HK-2 (cell line): Measurements from ENCODE around the gene TGIF2.
A peak's percentile ranks its signal among the peaks of the same experiment; 100 is the strongest.

Source experiments
- DNase-seq: peaks from one replicate; pipeline ENCODE4 v3.0.0-alpha.2; 2018; ENCODE audit not compliant: unreplicated experiment

The TGIF2 gene

GRCh38 chr20:36573103-36573797, at the start of gene TGIF2:
Gene TGIF2, plus strand, starts transcription at chr20:36573597. Its CDS starts 5,178 bp downstream, at chr20:36578775.
- peak; percentile 96 for DNase-seq

- DNase-seq: no peak
Measured at GRCh38 chr20:36525620-36526365, 47.6 kb upstream of the TGIF2 start.

GRCh38 chr20:36526521-36527011, 46.8 kb upstream of the TGIF2 start:
- peak; percentile 49 for DNase-seq

GRCh38 chr20:36527331-36528125, 45.9 kb upstream of the TGIF2 start:
- no peak for DNase-seq

- no peak for DNase-seq
Measured at GRCh38 chr20:36528176-36528874, 45.1 kb upstream of the TGIF2 start.

GRCh38 chr20:36528875-36529417, 44.5 kb upstream of the TGIF2 start:
- no peak for DNase-seq

- no peak for DNase-seq
Measured at GRCh38 chr20:36532388-36532787, 41.0 kb upstream of the TGIF2 start.

GRCh38 chr20:36532822-36533221, 40.6 kb upstream of the TGIF2 start:
- DNase-seq: no peak

- no peak for DNase-seq
Measured at GRCh38 chr20:36538026-36538722, 35.2 kb upstream of the TGIF2 start.

- no peak for DNase-seq
Measured at GRCh38 chr20:36540551-36541211, 32.7 kb upstream of the TGIF2 start.

- peak; percentile 91 for DNase-seq
Measured at GRCh38 chr20:36541227-36541767, 32.1 kb upstream of the TGIF2 start, which contains the start of gene MYL9. Gene MYL9, plus strand, starts transcription at chr20:36541519. Its CDS starts 3,366 bp downstream, at chr20:36544885.

GRCh38 chr20:36541768-36542488, 31.5 kb upstream of the TGIF2 start:
- peak; percentile 72 for DNase-seq

GRCh38 chr20:36542516-36543183, 30.7 kb upstream of the TGIF2 start:
- no peak for DNase-seq

GRCh38 chr20:36543184-36544133, 29.9 kb upstream of the TGIF2 start:
- peak; percentile 55 for DNase-seq

GRCh38 chr20:36544134-36545018, 29.0 kb upstream of the TGIF2 start:
- no peak for DNase-seq

- no peak for DNase-seq
Measured at GRCh38 chr20:36546111-36546736, 27.2 kb upstream of the TGIF2 start.
